HepG2 (cell line): ENCODE results near the gene PFDN1. TPM values are rescaled to one million over a fixed set of nuclear protein-coding genes. Genes with fewer than 3 reads are reported as not detected.

ENCODE experiments used
- ATAC-seq: fragments of 200-7000 bp; cut with Tn5 transposase; 3 replicates; pipeline ENCODE4 v1.9.1; 2020; ENCODE audit warnings: mild to moderate bottlenecking, moderate library complexity
- BruUV-seq: library from RNA; stranded (reverse); fragments of 400-500 nt; replicated peaks from 2 replicates; lab custom pipeline; 2021; lab: Mats Ljungman, UMichigan
- CTCF ChIA-PET: fragments of 300-600 bp; formaldehyde crosslinking; extraction: SDS; loops from one replicate; lab custom pipeline; 2021; ENCODE audit warnings: low total read pairs, inconsistent platforms, low intra/inter-chr PET ratio; lab: Yijun Ruan, JAX
- POLR2A ChIA-PET: fragments of 350-600 bp; sonication (Branson Sonifier 250); formaldehyde crosslinking; loops from one replicate; lab custom pipeline; 2020; ENCODE audit warnings: antibody characterized with exemption, inconsistent platforms; lab: Yijun Ruan, JAX
- DNase-seq: peaks from one replicate; pipeline ENCODE4 v3.0.0-alpha.2; 2015; ENCODE audit warnings: low spot score
- FAIRE-seq: peaks from 3 replicates; lab custom pipeline; 2011; peaks lifted over from hg19 to GRCh38; lab: Jason Lieb, UNC
- H2AFZ ChIP-seq: one replicate; pipeline ENCODE4 v1.6.1; 2011; ENCODE audit warnings: low read length, inconsistent platforms
- H3K27ac ChIP-seq: fragments of 300-600 bp; 3 replicates; pipeline ENCODE4 v1.8.0; 2011; ENCODE audit warnings: mixed run types, mild to moderate bottlenecking, mixed read lengths, low read length, inconsistent platforms; ENCODE audit not compliant: insufficient read depth; ENCODE audit errors: extremely low read length
- H3K27me3 ChIP-seq, 2 experiments: fragments of 200-600 bp in 1 of 2; 2 replicates in 1 of 2; 3 replicates in 1 of 2; pipeline versions ENCODE4 v1.6.0 to v1.8.0; 2011; ENCODE audit warnings: low read length in 2 of 2, mild to moderate bottlenecking in 2 of 2, moderate library complexity in 2 of 2, inconsistent platforms in 1 of 2; ENCODE audit not compliant: insufficient read depth in 2 of 2, control insufficient read depth in 1 of 2
- H3K36me3 ChIP-seq, 2 experiments: fragments of 200-600 bp in 1 of 2; replicated peaks in 1 of 2; 2 replicates in 1 of 2; 3 replicates in 1 of 2; pipeline versions ENCODE4 v1.5.1 to v1.8.0; 2011; ENCODE audit warnings: low read length in 2 of 2, inconsistent platforms in 1 of 2; ENCODE audit not compliant: insufficient read depth in 2 of 2, control insufficient read depth in 1 of 2
- H3K4me1 ChIP-seq: 2 replicates; pipeline ENCODE4 v1.5.1; 2012; ENCODE audit warnings: low read length, inconsistent platforms; ENCODE audit not compliant: insufficient read depth
- H3K4me2 ChIP-seq: 2 replicates; pipeline ENCODE4 v1.6.0; 2011; ENCODE audit warnings: low read depth, low read length, inconsistent platforms
- H3K4me3 ChIP-seq, 3 experiments: fragments of 200-600 bp in 1 of 3; sonication (generic), shearing (Covaris generic) in 1 of 3; replicated peaks in 1 of 3; 2 replicates each; pipeline ENCODE4 v1.5.1; 2011 to 2016; ENCODE audit warnings: low read length in 3 of 3, inconsistent platforms in 2 of 3, low read depth in 2 of 3, mild to moderate bottlenecking in 2 of 3, control low read depth in 1 of 3, mixed read lengths in 1 of 3; ENCODE audit not compliant: insufficient read depth in 1 of 3
- H3K79me2 ChIP-seq: one replicate; pipeline ENCODE4 v1.6.1; 2011; ENCODE audit warnings: low read length, inconsistent platforms; ENCODE audit not compliant: insufficient read depth
- H3K9ac ChIP-seq: 2 replicates; pipeline ENCODE4 v1.6.0; 2011; ENCODE audit warnings: mild to moderate bottlenecking, low read depth, low read length, inconsistent platforms; ENCODE audit not compliant: insufficient read depth
- H3K9me3 ChIP-seq: 2 replicates; pipeline ENCODE4 v1.5.1; 2012; ENCODE audit warnings: mild to moderate bottlenecking, low read length
- H4K20me1 ChIP-seq: 2 replicates; pipeline ENCODE4 v1.6.0; 2011; ENCODE audit warnings: inconsistent platforms, mild to moderate bottlenecking, low read length, moderate library complexity; ENCODE audit not compliant: insufficient read depth
- GMEB1 ChIP-seq: sonication (generic); formaldehyde crosslinking; IDR thresholded peaks from 2 replicates; pipeline ENCODE4 v1.5.1; 2020; ENCODE audit warnings: missing genetic modification reagents, mild to moderate bottlenecking, borderline replicate concordance
- HNRNPLL ChIP-seq: fragments of 200-400 bp; formaldehyde crosslinking; IDR thresholded peaks from 2 replicates; pipeline ENCODE4 v1.6.1; 2017; ENCODE audit warnings: mild to moderate bottlenecking, low read depth, low read length; ENCODE audit not compliant: poor library complexity, severe bottlenecking
- MLXIP ChIP-seq: sonication (generic); formaldehyde crosslinking; IDR thresholded peaks from 2 replicates; pipeline ENCODE4 v1.9.0; 2021; ENCODE audit warnings: missing genetic modification reagents, borderline replicate concordance
- MYC ChIP-seq: sonication (generic); formaldehyde crosslinking; IDR thresholded peaks from 2 replicates; pipeline ENCODE4 v1.9.0; 2021; ENCODE audit warnings: missing genetic modification reagents, borderline replicate concordance
- NCOA2 ChIP-seq: sonication (generic); formaldehyde crosslinking; IDR thresholded peaks from 2 replicates; pipeline ENCODE4 v1.8.0; 2022; ENCODE audit warnings: inconsistent platforms
- NR2F2 ChIP-seq: IDR thresholded peaks from 2 replicates; pipeline ENCODE4 v1.6.1; 2012; ENCODE audit warnings: low read depth, inconsistent platforms, borderline replicate concordance
- POGZ ChIP-seq: sonication (generic); formaldehyde crosslinking; IDR thresholded peaks from 2 replicates; pipeline ENCODE4 v1.4.0; 2020; ENCODE audit warnings: mild to moderate bottlenecking, missing genetic modification reagents
- ZKSCAN1 ChIP-seq: fragments of 150-350 bp; IDR thresholded peaks from 2 replicates; pipeline ENCODE4 v1.6.1; 2014; ENCODE audit warnings: low read length
- ZNF44 ChIP-seq: sonication (generic); formaldehyde crosslinking; IDR thresholded peaks from 2 replicates; pipeline ENCODE4 v1.5.1; 2020; ENCODE audit warnings: mild to moderate bottlenecking, missing genetic modification reagents
- ZNF460 ChIP-seq: sonication (generic); formaldehyde crosslinking; IDR thresholded peaks from 2 replicates; pipeline ENCODE4 v1.5.1; 2020; ENCODE audit warnings: missing genetic modification reagents, mild to moderate bottlenecking, borderline replicate concordance
- ZNF710 ChIP-seq: sonication (generic); formaldehyde crosslinking; IDR thresholded peaks from 2 replicates; pipeline ENCODE4 v1.5.0; 2020; ENCODE audit warnings: mild to moderate bottlenecking, missing genetic modification reagents, borderline replicate concordance
- whole genome bisulfite sequencing: methylation state at CpG from one replicate; pipeline ENCODE4 v1.1.6; 2017; ENCODE audit warnings: low lambda C conversion rate; 5-methylcytosine and 5-hydroxymethylcytosine counted together
- in situ Hi-C: cut with HindIII; loops from 2 replicates; pipeline ENCODE4 v1.10.0; 2017; ENCODE audit warnings: low pct_unique_long_range_greater_than_20kb; ENCODE audit not compliant: extremely low pct_ligation_motif_present
- intact Hi-C: fragments of 100-400 bp; cut with micrococcal nuclease; formaldehyde crosslinking; loops from one replicate; pipeline ENCODE4 v1.10.0; 2022; ENCODE audit not compliant: unreplicated experiment
- polyA plus RNA-seq, 8 experiments: library from polyadenylated mRNA; depleted of rRNA in 3 of 8; stranded (reverse) in 7 of 8; unstranded in 1 of 8; fragments of >200 nt; fragmentation: Illumina TruSeq in 4 of 8; extraction: Trizol in 4 of 8; gene quantifications; 2 replicates each; pipeline versions ENCODE4 v1.2.1 to v1.2.3, GENCODE V29; 2011 to 2016; ENCODE audit warnings: low read depth in 4 of 8, missing spikeins in 1 of 8, mixed read lengths in 1 of 8; ENCODE audit not compliant: insufficient read depth in 1 of 8
- total RNA-seq, 5 experiments: library from RNA; depleted of rRNA; stranded (reverse); fragments of >200 nt; fragmentation: Illumina TruSeq; extraction: Trizol; gene quantifications; 2 replicates each; pipeline ENCODE4 v1.2.3, GENCODE V29; 2016; ENCODE audit warnings: low read depth in 1 of 5

Gene PFDN1
- total and polyA plus RNA-seq, 2 of the 13 experiments (the other 11 are each of a cell fraction or from before 2014, with no cell fraction given): 67.2 to 70.8 TPM

- Histone ChIP-seq H2AFZ (no peak overlapping the region), H4K20me1 (no peaks in the 10 kb centered on the region), H3K36me3 (no peaks in the 10 kb centered on the region), H3K9me3 (no peaks in the 10 kb centered on the region), H3K27ac (peak overlapping the region; percentile 57), H3K27me3 (no peaks in the 10 kb centered on the region), H3K9ac (peak overlapping the region; percentile 18), H3K4me1 (peaks cover 71% of the 10 kb centered on the region), H3K4me2 (peak overlapping the region; percentile 70), H3K4me3 (peak overlapping the region; percentile 11 to 41 (median 13); a peak in 5 of 6 replicates), H3K79me2 (no peaks in the 10 kb centered on the region)
- 2% methylated on average over 9 of the region's 9 CpGs for WGBS
- DNase-seq (peak; percentile 38), ATAC-seq (peak; percentile 58), FAIRE-seq (peak; percentile 81)
- CTCF ChIA-PET: no interaction called here
- POLR2A ChIA-PET: interaction anchor here (1.4 kb wide), 1 partner anchor 21 kb away, joined by 4 read pairs; no protein-coding TSS in a partner anchor
- intact Hi-C loops: no loop called here
- no TSS peak for BruUV-seq
- in situ Hi-C loops: no loop called here
- TF ChIP-seq ZNF460 (no peak), GMEB1 (no peak), ZNF710 (CRISPR knock-in tag) (peak; percentile 59; the same call in 1 of the 2 replicates), ZNF44 (no peak), MYC (CRISPR knock-in tag) (no peak), HNRNPLL (no peak), NCOA2 (CRISPR knock-in tag) (0 out of 2 replicates have a peak, but pooled peaks have one; percentile 23), POGZ (CRISPR knock-in tag) (peak; percentile 40; the same call in 1 of the 2 replicates), MLXIP (CRISPR knock-in tag) (no peak), ZKSCAN1 (no peak), NR2F2 (no peak)
These were observed 83.6 kb downstream of the PFDN1 start for GRCh38 chr5:140219068-140219991.
